ENCODE measurements around the gene ANKAR. TPM values are rescaled to one million over a fixed set of nuclear protein-coding genes. Genes with fewer than 3 reads are reported as not detected.
"Not testable (repeated sequence)": the region's sequence is repeated elsewhere in the genome, so short reads cannot be mapped to it uniquely, and the experiment has no call there.

ANKAR gene
- polyA plus RNA-seq, 5 donors = 10.3 to 26.3 (median 21.1) TPM

- DNase-seq = peak; percentile 24 to 46
These were observed 16.6 kb upstream of the ANKAR start for GRCh38 chr2:189657867-189658266.

- no peak for DNase-seq
These were observed 15.9 kb upstream of the ANKAR start for GRCh38 chr2:189658306-189659212.

- no peak for DNase-seq
These were observed 14.7 kb upstream of the ANKAR start for GRCh38 chr2:189659734-189660133.

- DNase-seq = no peak
These were observed 13.7 kb upstream of the ANKAR start for GRCh38 chr2:189660803-189661147.

GRCh38 chr2:189661148-189661956 is 13.1 kb upstream of the ANKAR start, which contains the start of gene ASNSD1:
ASNSD1 (plus strand) TSS chr2:189661459; CDS start chr2:189666133, 4,674 bp downstream.
- DNase-seq = peak; percentile 100

- no peak for DNase-seq
These were observed 12.5 kb upstream of the ANKAR start for GRCh38 chr2:189661957-189662321.

- no peak for DNase-seq
These were observed 11.7 kb upstream of the ANKAR start for GRCh38 chr2:189662669-189663226.

GRCh38 chr2:189663319-189663718 is 11.2 kb upstream of the ANKAR start:
- not testable (repeated sequence) for DNase-seq

GRCh38 chr2:189669913-189670312 is 4.6 kb upstream of the ANKAR start:
- DNase-seq = no peak

GRCh38 chr2:189673661-189674373 is 653 bp upstream of the ANKAR start:
- DNase-seq = no peak

- DNase-seq = no peak
These were observed 2.0 kb downstream of the ANKAR start for GRCh38 chr2:189676471-189676870.

- no peak for DNase-seq
These were observed 4.8 kb downstream of the ANKAR start for GRCh38 chr2:189679226-189679625.

GRCh38 chr2:189681203-189681602 is 6.7 kb downstream of the ANKAR start:
- DNase-seq = no peak

GRCh38 chr2:189681903-189682302 is 7.4 kb downstream of the ANKAR start:
- no peak for DNase-seq

- no peak for DNase-seq
These were observed 8.9 kb downstream of the ANKAR start for GRCh38 chr2:189683348-189683747.

GRCh38 chr2:189684811-189685210 is 10.3 kb downstream of the ANKAR start:
- no peak for DNase-seq

GRCh38 chr2:189685540-189686229 is 11.2 kb downstream of the ANKAR start:
- DNase-seq = no peak

- DNase-seq = not testable (repeated sequence)
These were observed 13.3 kb downstream of the ANKAR start for GRCh38 chr2:189687796-189688195.

GRCh38 chr2:189696223-189696622 is 21.8 kb downstream of the ANKAR start:
- DNase-seq = no peak

GRCh38 chr2:189698020-189698887 is 23.8 kb downstream of the ANKAR start:
- peak in 1 of 2 donors; percentile 20 for DNase-seq
